Suprapubic skin (tissue), 4 donors: ENCODE data around the gene JMY.

Experiments used
- EP300 ChIP-seq: sonication (generic); formaldehyde crosslinking; IDR thresholded peaks from one replicate; pipeline ENCODE4 v1.6.1; 2017; ENCODE audit warnings: antibody characterized with exemption
- POLR2AphosphoS5 ChIP-seq, 3 donors: sonication (generic); formaldehyde crosslinking; IDR thresholded peaks; one replicate each; pipeline ENCODE4 v1.6.1; 2017; ENCODE audit warnings: antibody characterized with exemption in 3 of 3
- TF ChIP-seq, protein P1 (sequence below), 2 donors: fragments of 200-600 bp in 1 of 2; fragments of 450-650 bp in 1 of 2; sonication (generic) in 1 of 2; IDR thresholded peaks; one replicate each; pipeline ENCODE4 v1.5.1; 2016 to 2019; ENCODE audit warnings: antibody characterized with exemption in 2 of 2, mild to moderate bottlenecking in 1 of 2, moderate library complexity in 1 of 2

- TF ChIP-seq, protein P1, sequence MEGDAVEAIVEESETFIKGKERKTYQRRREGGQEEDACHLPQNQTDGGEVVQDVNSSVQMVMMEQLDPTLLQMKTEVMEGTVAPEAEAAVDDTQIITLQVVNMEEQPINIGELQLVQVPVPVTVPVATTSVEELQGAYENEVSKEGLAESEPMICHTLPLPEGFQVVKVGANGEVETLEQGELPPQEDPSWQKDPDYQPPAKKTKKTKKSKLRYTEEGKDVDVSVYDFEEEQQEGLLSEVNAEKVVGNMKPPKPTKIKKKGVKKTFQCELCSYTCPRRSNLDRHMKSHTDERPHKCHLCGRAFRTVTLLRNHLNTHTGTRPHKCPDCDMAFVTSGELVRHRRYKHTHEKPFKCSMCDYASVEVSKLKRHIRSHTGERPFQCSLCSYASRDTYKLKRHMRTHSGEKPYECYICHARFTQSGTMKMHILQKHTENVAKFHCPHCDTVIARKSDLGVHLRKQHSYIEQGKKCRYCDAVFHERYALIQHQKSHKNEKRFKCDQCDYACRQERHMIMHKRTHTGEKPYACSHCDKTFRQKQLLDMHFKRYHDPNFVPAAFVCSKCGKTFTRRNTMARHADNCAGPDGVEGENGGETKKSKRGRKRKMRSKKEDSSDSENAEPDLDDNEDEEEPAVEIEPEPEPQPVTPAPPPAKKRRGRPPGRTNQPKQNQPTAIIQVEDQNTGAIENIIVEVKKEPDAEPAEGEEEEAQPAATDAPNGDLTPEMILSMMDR (IDR thresholded peaks at IDR 0.05), result no peak
- TF ChIP-seq POLR2AphosphoS5 (IDR thresholded peaks at IDR 0.05), result no peak
- TF ChIP-seq EP300, result no peak
Observed at GRCh38 chr5:79224286-79224984, 11.5 kb upstream of the JMY start.
